Gastroesophageal sphincter (tissue), 4 donors: ENCODE data around the gene HADHA. TPM values are rescaled to one million over a fixed set of nuclear protein-coding genes. Genes with fewer than 3 reads are reported as not detected.

Source experiments
- ATAC-seq: fragments of 150-250 bp; one replicate; pipeline ENCODE4 v1.9.1; 2016; ENCODE audit warnings: mild to moderate bottlenecking, moderate library complexity
- H3K27ac ChIP-seq, 4 donors: fragments of 200-600 bp; sonication (generic) in 3 of 4; 1 replicate in 3 of 4; 2 replicates in 1 of 4; pipeline ENCODE4 v1.5.1; 2016 to 2019
- H3K27me3 ChIP-seq: fragments of 200-600 bp; sonication (generic); one replicate; pipeline ENCODE4 v1.5.1; 2019
- H3K36me3 ChIP-seq, 2 donors: fragments of 200-600 bp; sonication (generic); one replicate each; pipeline ENCODE4 v1.5.1; 2019; ENCODE audit warnings: control low read depth in 1 of 2
- H3K4me1 ChIP-seq, 3 donors: fragments of 200-600 bp; sonication (generic); 1 replicate in 2 of 3; 2 replicates in 1 of 3; pipeline ENCODE4 v1.5.1; 2016 to 2019; ENCODE audit warnings: control low read depth in 2 of 3
- H3K4me3 ChIP-seq, 2 donors: fragments of 200-600 bp; sonication (generic); one replicate each; pipeline ENCODE4 v1.5.1; 2019; ENCODE audit warnings: mild to moderate bottlenecking in 1 of 2, moderate library complexity in 1 of 2
- H3K9me3 ChIP-seq, 3 donors: fragments of 200-600 bp; sonication (generic); one replicate each; pipeline ENCODE4 v1.5.1; 2017 to 2019; ENCODE audit warnings: control low read depth in 2 of 3
- EP300 ChIP-seq: sonication (generic); formaldehyde crosslinking; IDR thresholded peaks from one replicate; pipeline ENCODE4 v1.6.1; 2017; ENCODE audit warnings: antibody characterized with exemption, mild to moderate bottlenecking
- POLR2A ChIP-seq, 2 donors: fragments of 450-650 bp; IDR thresholded peaks; one replicate each; pipeline ENCODE4 v1.6.1; 2017; ENCODE audit warnings: antibody characterized with exemption in 2 of 2, mild to moderate bottlenecking in 2 of 2, moderate library complexity in 1 of 2
- POLR2AphosphoS5 ChIP-seq: sonication (generic); formaldehyde crosslinking; IDR thresholded peaks from one replicate; pipeline ENCODE4 v1.6.1; 2017; ENCODE audit warnings: antibody characterized with exemption
- WGBS, 2 donors: methylation state at CpG; one replicate each; pipeline ENCODE4 v1.1.5; 2018; ENCODE audit warnings: low coverage in 1 of 2; 5-methylcytosine and 5-hydroxymethylcytosine counted together
- total RNA-seq, 4 donors: library from RNA; depleted of rRNA; stranded (reverse); fragments of >200 nt; gene quantifications; one replicate each; pipeline ENCODE4 v1.1.0, GENCODE V29; 2016
- TF ChIP-seq, protein P1 (sequence below), 4 experiments: fragments of 200-600 bp in 2 of 4; fragments of 450-650 bp in 2 of 4; sonication (generic) in 1 of 4; IDR thresholded peaks; one replicate each; pipeline ENCODE4 v1.5.1; 2017 to 2019; ENCODE audit warnings: antibody characterized with exemption in 4 of 4, mild to moderate bottlenecking in 2 of 4, moderate library complexity in 2 of 4

HADHA gene
- total RNA-seq, 4 donors from 2014 or later: 154 to 277 (median 186) TPM

GRCh38 chr2:26195040-26195984, 49.1 kb downstream of the HADHA start:
- no peaks in the 10 kb centered on the region for H3K27me3 ChIP-seq
- H3K9me3 ChIP-seq: no peaks in the 10 kb centered on the region
- H3K27ac ChIP-seq: no peak overlapping the region
- peaks cover 0 to 2% (median 0%) of the 10 kb centered on the region in 3 donors for H3K4me1 ChIP-seq
- 60 to 67% methylated on average over 6 to 11 of the region's 12 CpGs for WGBS, 2 donors
- peaks cover 4 to 100% of the 10 kb centered on the region in 2 donors for H3K36me3 ChIP-seq
- TF ChIP-seq POLR2AphosphoS5: no peak
- no peak for TF ChIP-seq POLR2A (IDR thresholded peaks at IDR 0.05)
- TF ChIP-seq, protein P1, sequence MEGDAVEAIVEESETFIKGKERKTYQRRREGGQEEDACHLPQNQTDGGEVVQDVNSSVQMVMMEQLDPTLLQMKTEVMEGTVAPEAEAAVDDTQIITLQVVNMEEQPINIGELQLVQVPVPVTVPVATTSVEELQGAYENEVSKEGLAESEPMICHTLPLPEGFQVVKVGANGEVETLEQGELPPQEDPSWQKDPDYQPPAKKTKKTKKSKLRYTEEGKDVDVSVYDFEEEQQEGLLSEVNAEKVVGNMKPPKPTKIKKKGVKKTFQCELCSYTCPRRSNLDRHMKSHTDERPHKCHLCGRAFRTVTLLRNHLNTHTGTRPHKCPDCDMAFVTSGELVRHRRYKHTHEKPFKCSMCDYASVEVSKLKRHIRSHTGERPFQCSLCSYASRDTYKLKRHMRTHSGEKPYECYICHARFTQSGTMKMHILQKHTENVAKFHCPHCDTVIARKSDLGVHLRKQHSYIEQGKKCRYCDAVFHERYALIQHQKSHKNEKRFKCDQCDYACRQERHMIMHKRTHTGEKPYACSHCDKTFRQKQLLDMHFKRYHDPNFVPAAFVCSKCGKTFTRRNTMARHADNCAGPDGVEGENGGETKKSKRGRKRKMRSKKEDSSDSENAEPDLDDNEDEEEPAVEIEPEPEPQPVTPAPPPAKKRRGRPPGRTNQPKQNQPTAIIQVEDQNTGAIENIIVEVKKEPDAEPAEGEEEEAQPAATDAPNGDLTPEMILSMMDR (IDR thresholded peaks at IDR 0.05): no peak
- no peak for TF ChIP-seq EP300
- no peak overlapping the region for H3K4me3 ChIP-seq
- ATAC-seq: no peak

- TF ChIP-seq, protein P1 (IDR thresholded peaks at IDR 0.05): no peak
- TF ChIP-seq EP300 (no peak), POLR2AphosphoS5 (no peak), POLR2A (IDR thresholded peaks at IDR 0.05) (no peak)
- Histone ChIP-seq H3K27me3 (no peaks in the 10 kb centered on the region), H3K4me3 (no peak overlapping the region), H3K9me3 (no peaks in the 10 kb centered on the region), H3K4me1 (peaks cover 0 to 15% (median 0%) of the 10 kb centered on the region in 3 donors), H3K27ac (no peak overlapping the region), H3K36me3 (peaks cover 4 to 97% of the 10 kb centered on the region in 2 donors)
- 75 to 100% methylated on average over 3 to 4 of the region's 10 CpGs for WGBS, 2 donors
- no peak for ATAC-seq
Observed at GRCh38 chr2:26193578-26194231, 50.7 kb downstream of the HADHA start.

- Histone ChIP-seq H3K27ac (no peak overlapping the region), H3K9me3 (no peaks in the 10 kb centered on the region), H3K4me1 (peaks cover 0 to 15% (median 0%) of the 10 kb centered on the region in 3 donors), H3K36me3 (peaks cover 2 to 87% of the 10 kb centered on the region in 2 donors), H3K27me3 (no peaks in the 10 kb centered on the region), H3K4me3 (no peak overlapping the region)
- no peak for ATAC-seq
- WGBS, 2 donors: 78 to 93% methylated on average over 3 to 16 of the region's 20 CpGs
- TF ChIP-seq POLR2AphosphoS5 (no peak), EP300 (no peak), POLR2A (IDR thresholded peaks at IDR 0.05) (no peak)
- TF ChIP-seq, protein P1 (IDR thresholded peaks at IDR 0.05): no peak
Observed at GRCh38 chr2:26191316-26192159, 52.9 kb downstream of the HADHA start.

- Histone ChIP-seq H3K4me3 (no peak overlapping the region), H3K9me3 (no peaks in the 10 kb centered on the region), H3K27me3 (no peaks in the 10 kb centered on the region), H3K27ac (peak overlapping the region in 2 of 4 donors; percentile 0 to 35), H3K36me3 (peaks cover 0 to 75% of the 10 kb centered on the region in 2 donors), H3K4me1 (peaks cover 0 to 27% (median 6%) of the 10 kb centered on the region in 3 donors)
- ATAC-seq: no peak
- 80% methylated on average over 1 of the region's 7 CpGs; no CpG with 5 or more reads in 1 of the 2 donors for WGBS, 2 donors
- TF ChIP-seq POLR2AphosphoS5: no peak
- no peak for TF ChIP-seq POLR2A (IDR thresholded peaks at IDR 0.05)
- TF ChIP-seq, protein P1 (IDR thresholded peaks at IDR 0.05): no peak
- TF ChIP-seq EP300: no peak
Observed at GRCh38 chr2:26190369-26190768, 54.1 kb downstream of the HADHA start.
